NCI-H748 treated with DMSO at 0.1 percent for 48 hours (cell line): ENCODE results near the gene ADAM10.

Experiments used
- DNase-seq: peaks from one replicate; lab custom pipeline; 2025; lab: John Stamatoyannopoulos, UW

The ADAM10 gene

DNA sequence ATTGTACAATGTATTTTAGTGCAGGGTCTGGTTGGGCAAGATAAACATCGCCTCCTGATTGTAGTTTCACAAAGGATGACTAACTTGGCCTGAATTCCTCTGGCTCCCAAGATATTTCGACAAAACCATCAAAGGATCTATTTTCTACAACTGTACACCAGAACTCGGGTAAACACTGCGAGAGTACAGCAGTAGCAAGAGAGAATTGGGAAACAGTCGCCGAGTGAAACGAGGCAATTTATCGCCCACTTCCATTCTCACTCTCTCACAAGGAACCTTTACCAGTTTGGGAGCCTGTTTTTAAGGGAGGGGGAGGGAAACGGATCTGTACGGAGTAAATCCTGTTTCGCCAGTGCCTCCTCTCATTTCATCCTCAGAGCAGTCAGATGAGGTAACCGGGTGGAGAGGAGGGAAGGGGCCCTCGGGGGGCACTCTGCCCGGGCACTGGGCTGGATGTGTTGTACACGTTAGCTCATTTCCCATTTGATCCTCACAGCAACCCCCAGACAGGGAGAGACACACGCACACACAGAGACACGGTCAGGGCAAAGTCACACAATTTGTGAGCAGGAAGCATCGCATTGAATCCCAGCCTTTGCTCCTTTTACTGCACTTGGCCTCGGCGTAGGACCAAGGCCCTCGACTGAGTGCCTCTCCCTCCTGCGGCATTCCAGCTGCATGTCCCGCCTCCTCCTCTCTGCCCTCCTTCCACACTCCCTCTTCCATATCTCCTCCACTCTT is 197.6 kb downstream of the ADAM10 start:
- no peak for DNase-seq

DNA sequence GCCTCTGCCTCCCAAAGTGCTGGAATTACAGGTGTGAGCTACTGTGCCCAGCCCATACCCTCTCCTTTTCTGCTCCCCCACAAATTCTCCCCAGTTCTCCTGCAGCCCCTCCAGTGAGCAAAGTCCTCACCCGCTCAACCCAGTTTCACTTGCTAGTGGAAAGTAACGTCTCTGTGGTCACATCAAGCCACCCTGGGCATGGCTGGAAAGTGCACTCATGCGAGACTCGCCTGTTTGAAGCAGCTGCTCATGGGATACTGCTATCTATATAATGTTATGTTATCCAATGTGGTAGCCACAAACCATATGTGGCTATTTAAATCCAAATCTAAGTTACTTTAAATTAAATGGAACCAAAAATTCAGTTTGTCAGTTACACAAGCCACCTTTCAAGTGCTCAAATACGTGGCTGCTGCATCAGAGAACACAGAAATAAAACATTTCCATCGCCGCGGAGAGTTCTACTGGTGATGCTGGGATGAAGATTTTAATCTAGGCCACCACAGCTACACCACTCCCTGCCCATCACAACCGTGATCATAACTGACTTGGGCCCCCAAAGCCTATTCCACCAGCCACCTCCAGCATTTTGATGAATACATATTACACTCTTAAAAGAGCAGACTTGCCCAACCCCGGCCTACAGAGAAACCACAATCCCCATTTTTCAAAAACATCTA is 198.3 kb downstream of the ADAM10 start:
- no peak for DNase-seq

- no peak for DNase-seq
These were observed 199.8 kb downstream of the ADAM10 start for GRCh38 chr15:58549785-58550074.

- no peak for DNase-seq
These were observed 200.3 kb downstream of the ADAM10 start for GRCh38 chr15:58549013-58549784.

DNA sequence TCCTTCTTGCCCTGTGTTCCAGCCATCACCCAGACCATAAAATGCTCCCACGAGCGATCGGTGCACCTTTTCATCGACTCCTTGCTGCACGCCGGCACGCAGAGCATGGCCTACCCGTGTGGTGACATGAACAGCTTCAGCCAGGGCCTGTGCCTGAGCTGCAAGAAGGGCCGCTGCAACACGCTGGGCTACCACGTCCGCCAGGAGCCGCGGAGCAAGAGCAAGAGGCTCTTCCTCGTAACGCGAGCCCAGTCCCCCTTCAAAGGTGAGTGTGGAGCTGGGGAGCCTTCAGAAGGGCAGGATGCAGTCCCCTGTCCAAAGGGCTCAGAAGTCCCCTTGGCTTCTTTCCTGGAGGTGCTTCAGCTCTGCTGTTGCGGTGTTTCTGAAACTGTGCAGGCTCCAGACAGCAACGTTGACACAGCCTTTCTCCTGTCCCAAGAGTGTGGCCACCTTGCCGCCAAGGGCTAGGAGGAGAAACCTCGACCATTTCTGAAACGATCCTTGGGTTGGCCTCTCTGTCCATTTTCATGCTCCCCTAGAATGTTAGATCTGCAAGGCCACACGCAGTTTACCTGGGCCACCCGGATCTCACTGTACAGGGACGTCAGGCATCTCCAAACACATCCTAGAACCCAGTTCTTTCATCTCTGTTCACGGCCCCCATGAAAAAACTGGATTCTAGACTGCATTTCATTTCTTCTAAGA is 201.0 kb downstream of the ADAM10 start:
- DNase-seq: no peak

- DNase-seq: no peak
These were observed 201.7 kb downstream of the ADAM10 start for GRCh38 chr15:58547628-58548307.

DNA sequence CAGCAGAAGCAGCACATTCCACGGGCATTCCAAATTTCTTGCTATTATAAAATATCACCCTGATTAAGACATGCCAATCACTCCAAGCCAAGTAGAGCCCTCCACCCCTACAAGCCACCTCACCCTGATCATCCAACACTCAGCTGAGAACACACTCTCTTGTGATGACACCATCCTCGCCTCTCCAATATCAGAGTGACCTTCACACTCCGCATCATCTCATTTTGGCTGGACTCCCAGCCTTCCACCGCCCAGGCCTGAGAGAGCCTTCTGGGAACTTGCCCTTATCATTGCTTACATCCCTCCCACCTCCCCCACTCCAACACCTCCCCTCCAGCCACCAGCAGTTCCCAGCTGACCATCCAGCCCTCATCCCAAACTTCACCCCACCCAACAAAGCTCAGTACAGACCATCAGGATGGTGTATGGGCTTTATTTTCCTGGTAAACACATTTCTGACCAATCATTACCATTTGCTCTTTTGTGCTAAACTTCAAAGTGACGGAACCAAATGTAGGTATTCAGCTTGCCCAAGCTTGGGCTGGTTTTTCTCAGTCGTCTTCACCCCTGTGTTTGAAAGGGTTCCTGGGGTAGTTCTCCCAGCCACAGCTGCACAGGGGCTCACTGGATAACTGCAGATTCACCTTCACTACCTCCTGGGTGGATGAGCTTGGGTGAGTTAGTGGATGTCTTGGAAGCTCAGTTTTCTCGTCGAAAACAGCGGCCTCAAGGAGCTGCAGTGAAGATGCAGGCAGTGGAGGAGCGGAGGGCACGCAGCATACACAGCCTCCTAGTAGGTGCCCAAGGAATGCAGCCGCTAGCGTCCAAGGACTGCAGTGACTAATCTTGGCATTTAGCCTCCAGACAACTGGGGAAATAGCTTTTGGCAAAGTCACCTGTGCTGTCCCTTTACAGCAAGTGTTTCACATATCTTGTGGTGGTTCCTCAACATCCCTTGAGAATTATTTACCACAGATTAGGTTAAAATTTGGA is 202.6 kb downstream of the ADAM10 start:
- no peak for DNase-seq

- DNase-seq: no peak
These were observed 203.4 kb downstream of the ADAM10 start for GRCh38 chr15:58546066-58546591.

- DNase-seq: no peak
These were observed 204.0 kb downstream of the ADAM10 start for GRCh38 chr15:58545307-58546065.

DNA sequence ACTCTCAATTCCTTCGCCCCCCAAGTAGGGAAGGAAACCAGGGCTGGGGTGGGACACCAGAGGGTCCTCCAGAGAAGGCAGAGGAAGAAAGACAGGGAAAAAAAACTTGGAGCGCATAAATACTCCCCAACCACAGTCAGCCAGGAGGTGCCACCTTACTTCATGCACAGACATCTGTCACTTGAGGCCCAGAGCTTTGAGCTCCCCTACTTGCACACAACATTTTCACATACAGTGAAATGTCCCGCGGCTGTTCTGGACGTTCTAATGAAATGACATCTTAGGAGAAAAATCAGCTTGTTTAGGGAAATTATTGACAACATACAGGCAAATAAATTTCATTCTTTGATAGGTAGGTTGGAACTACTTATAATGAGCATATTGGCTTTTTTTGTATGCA is 204.8 kb downstream of the ADAM10 start:
- no peak for DNase-seq

- DNase-seq: no peak
These were observed 205.7 kb downstream of the ADAM10 start for GRCh38 chr15:58543664-58544335.

- no peak for DNase-seq
These were observed 208.0 kb downstream of the ADAM10 start for GRCh38 chr15:58541410-58542087.

- DNase-seq: no peak
These were observed 210.0 kb downstream of the ADAM10 start for GRCh38 chr15:58539548-58539947.

DNA sequence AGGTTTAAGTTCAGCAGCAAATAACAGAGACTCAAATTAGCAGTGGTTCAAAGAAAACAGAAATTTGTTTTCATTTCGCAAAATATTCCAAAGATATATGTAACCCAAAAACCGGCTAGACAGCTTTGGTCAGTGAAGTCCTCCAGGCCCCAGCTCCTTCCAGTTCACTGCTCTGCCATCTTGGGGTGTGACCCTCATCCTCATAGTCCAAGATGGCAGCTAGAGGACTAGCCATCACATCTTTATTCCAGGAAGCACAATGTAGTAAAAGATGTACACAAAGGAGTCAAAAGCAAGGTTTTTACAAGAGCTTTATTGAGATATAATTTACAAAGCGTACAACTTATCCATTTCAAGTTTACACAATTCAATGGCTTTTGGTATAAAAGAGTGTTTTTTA is 210.6 kb downstream of the ADAM10 start:
- DNase-seq: no peak
